HFF-Myc (cell line): ENCODE measurements around the gene DHRSX.
"Not testable (repeated sequence)": the region's sequence is repeated elsewhere in the genome, so short reads cannot be mapped to it uniquely, and the experiment has no call there.

ENCODE experiments used
- DNase-seq: peaks from one replicate; pipeline ENCODE4 v3.0.0-alpha.2; 2011; ENCODE audit warnings: low read depth; ENCODE audit errors: extremely low read depth
- H3K4me3 ChIP-seq: replicated peaks from 2 replicates; pipeline ENCODE4 v1.5.1; 2011; ENCODE audit warnings: low read depth, mild to moderate bottlenecking, control low read depth, low read length
- CTCF ChIP-seq: IDR thresholded peaks from 2 replicates; pipeline ENCODE4 v1.5.1; 2012; ENCODE audit warnings: mild to moderate bottlenecking, low read depth, low read length, control low read depth; ENCODE audit errors: missing control alignments

The DHRSX gene

GRCh38 chrX:2385224-2385623 lies 115.6 kb downstream of the DHRSX start:
- DNase-seq = no peak
- no peak overlapping the region for H3K4me3 ChIP-seq
- no peak for TF ChIP-seq CTCF

GRCh38 chrX:2384486-2384885 lies 116.3 kb downstream of the DHRSX start:
- H3K4me3 ChIP-seq = no peak overlapping the region
- no peak for DNase-seq
- no peak for TF ChIP-seq CTCF

GRCh38 chrX:2383735-2384134 lies 117.0 kb downstream of the DHRSX start:
- TF ChIP-seq CTCF = no peak
- no peak overlapping the region for H3K4me3 ChIP-seq
- DNase-seq = no peak

GRCh38 chrX:2383144-2383543 lies 117.6 kb downstream of the DHRSX start:
- no peak for DNase-seq
- no peak overlapping the region for H3K4me3 ChIP-seq
- no peak for TF ChIP-seq CTCF

- not testable (repeated sequence) for DNase-seq, H3K4me3 ChIP-seq
Measured at GRCh38 chrX:2382433-2383048, 118.2 kb downstream of the DHRSX start.

- TF ChIP-seq CTCF = no peak
- H3K4me3 ChIP-seq = no peak overlapping the region
- no peak for DNase-seq
Measured at GRCh38 chrX:2376166-2376565, 124.6 kb downstream of the DHRSX start.

GRCh38 chrX:2374086-2374485 lies 126.7 kb downstream of the DHRSX start:
- no peak overlapping the region for H3K4me3 ChIP-seq
- TF ChIP-seq CTCF = no peak
- DNase-seq = no peak
